ENCODE data around the gene AAK1. TPM values are rescaled to one million over a fixed set of nuclear protein-coding genes. Genes with fewer than 3 reads are reported as not detected.
A peak's percentile ranks its signal among the peaks of the same experiment; 100 is the strongest.
"Not testable (repeated sequence)": the region's sequence is repeated elsewhere in the genome, so short reads cannot be mapped to it uniquely, and the experiment has no call there.

AAK1 gene
- total RNA-seq, 4 donors from 2014 or later, result 28.0 to 35.5 (median 32.8) TPM

DNA sequence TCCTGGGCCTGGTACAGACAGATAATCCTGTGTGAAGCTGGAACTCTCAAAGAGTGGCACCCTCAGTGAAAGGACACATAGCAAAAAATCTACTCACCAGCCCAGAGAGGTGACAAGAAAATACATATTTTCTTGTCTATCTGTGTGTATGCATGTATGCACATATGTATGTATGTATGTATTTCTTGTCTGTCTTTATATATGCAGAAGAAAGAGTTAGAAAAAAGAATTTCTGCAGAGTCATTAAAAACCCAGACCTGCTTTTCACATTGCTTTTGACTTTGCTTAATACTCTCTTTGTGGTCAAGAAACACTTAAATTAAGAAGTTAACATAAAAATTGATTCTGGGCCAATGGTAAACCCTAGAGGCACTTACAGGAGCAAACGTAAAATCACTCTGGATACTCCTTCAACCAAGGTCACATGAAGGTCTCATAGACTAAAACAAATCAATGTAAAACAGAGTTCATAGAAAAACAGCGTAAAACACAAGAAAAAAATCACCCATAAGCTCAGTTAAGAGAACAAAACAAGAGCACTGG lies 16.5 kb upstream of the AAK1 start:
- H3K9me3 ChIP-seq, result no peaks in the 10 kb centered on the region
- H3K4me1 ChIP-seq, result peaks cover 0 to 5% (median 0%) of the 10 kb centered on the region in 3 donors
- H3K27me3 ChIP-seq, result no peaks in the 10 kb centered on the region
- TF ChIP-seq, protein P1, sequence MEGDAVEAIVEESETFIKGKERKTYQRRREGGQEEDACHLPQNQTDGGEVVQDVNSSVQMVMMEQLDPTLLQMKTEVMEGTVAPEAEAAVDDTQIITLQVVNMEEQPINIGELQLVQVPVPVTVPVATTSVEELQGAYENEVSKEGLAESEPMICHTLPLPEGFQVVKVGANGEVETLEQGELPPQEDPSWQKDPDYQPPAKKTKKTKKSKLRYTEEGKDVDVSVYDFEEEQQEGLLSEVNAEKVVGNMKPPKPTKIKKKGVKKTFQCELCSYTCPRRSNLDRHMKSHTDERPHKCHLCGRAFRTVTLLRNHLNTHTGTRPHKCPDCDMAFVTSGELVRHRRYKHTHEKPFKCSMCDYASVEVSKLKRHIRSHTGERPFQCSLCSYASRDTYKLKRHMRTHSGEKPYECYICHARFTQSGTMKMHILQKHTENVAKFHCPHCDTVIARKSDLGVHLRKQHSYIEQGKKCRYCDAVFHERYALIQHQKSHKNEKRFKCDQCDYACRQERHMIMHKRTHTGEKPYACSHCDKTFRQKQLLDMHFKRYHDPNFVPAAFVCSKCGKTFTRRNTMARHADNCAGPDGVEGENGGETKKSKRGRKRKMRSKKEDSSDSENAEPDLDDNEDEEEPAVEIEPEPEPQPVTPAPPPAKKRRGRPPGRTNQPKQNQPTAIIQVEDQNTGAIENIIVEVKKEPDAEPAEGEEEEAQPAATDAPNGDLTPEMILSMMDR (IDR thresholded peaks at IDR 0.05), result no peak
- TF ChIP-seq POLR2A (IDR thresholded peaks at IDR 0.05), result no peak
- intact Hi-C loops (cut with DNase I), result no loop called here
- H3K36me3 ChIP-seq, result no peaks in the 10 kb centered on the region
- no peak overlapping the region for H3K27ac ChIP-seq
- WGBS, 2 donors, result 50 to 58% methylated on average over 2 of the region's 2 CpGs
- no peak overlapping the region for H3K4me3 ChIP-seq
- no peak for DNase-seq

DNA sequence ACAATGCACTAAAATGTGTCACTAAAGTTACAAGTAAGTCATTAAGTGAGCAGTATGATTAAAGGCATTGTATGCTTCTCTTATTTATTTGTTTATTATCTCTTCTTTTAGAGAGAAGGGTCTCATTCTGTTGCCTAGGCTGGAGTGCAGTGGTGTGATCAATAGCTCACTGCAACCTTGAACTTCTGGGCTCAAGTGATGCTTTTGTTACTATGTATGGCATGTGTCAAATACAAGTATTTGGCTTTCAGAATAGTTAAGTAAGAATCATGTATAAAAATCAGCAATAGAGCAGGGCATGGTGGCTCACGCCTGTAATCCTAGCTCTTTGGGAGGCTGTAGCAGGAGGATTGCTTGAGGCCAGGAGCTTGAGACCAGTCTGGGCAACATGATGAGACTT lies 15.8 kb upstream of the AAK1 start:
- TF ChIP-seq, protein P1 (IDR thresholded peaks at IDR 0.05), result no peak
- no peak for TF ChIP-seq POLR2A (IDR thresholded peaks at IDR 0.05)
- H3K27me3 ChIP-seq, result no peaks in the 10 kb centered on the region
- DNase-seq, result no peak
- no peak overlapping the region for H3K27ac ChIP-seq
- intact Hi-C loops (cut with DNase I), result no loop called here
- H3K9me3 ChIP-seq, result no peaks in the 10 kb centered on the region
- no peaks in the 10 kb centered on the region for H3K36me3 ChIP-seq
- no peak overlapping the region for H3K4me3 ChIP-seq
- H3K4me1 ChIP-seq, result peaks cover 0 to 5% (median 0%) of the 10 kb centered on the region in 3 donors
- WGBS, 2 donors, result 93 to 100% methylated on average over 1 of the region's 1 CpG

DNA sequence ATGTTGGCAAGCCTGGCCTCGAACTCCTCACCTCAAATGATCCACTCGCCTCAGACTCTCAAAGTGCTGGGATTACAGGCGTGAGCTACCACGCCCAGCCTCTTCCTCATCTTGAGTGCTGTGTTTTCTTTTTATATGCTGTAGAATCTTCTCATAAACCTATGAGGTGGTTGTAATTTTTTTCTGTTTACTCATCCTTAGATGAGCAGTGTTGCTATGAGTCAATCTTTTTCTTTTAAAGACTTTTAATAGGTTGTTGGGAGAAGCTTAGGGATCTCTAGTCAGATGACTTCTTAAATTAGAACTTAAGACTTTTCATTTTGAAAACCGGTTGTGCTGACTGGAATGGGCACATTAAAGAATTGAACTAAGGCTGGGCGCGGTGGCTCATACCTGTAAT lies 8.7 kb upstream of the AAK1 start:
- WGBS, 2 donors, result 31 to 44% methylated on average over 7 of the region's 7 CpGs
- no peak overlapping the region for H3K4me3 ChIP-seq
- no peaks in the 10 kb centered on the region for H3K27me3 ChIP-seq
- peak overlapping the region; percentile 53 to 85 (median 76) for H3K27ac ChIP-seq
- H3K4me1 ChIP-seq, result peaks cover 0 to 26% (median 2%) of the 10 kb centered on the region in 3 donors
- intact Hi-C loops (cut with DNase I), result no loop called here
- H3K9me3 ChIP-seq, result no peaks in the 10 kb centered on the region
- no peaks in the 10 kb centered on the region for H3K36me3 ChIP-seq
- DNase-seq, result peak; percentile 1
- TF ChIP-seq POLR2A (IDR thresholded peaks at IDR 0.05), result no peak
- TF ChIP-seq, protein P1 (IDR thresholded peaks at IDR 0.05), result no peak

DNA sequence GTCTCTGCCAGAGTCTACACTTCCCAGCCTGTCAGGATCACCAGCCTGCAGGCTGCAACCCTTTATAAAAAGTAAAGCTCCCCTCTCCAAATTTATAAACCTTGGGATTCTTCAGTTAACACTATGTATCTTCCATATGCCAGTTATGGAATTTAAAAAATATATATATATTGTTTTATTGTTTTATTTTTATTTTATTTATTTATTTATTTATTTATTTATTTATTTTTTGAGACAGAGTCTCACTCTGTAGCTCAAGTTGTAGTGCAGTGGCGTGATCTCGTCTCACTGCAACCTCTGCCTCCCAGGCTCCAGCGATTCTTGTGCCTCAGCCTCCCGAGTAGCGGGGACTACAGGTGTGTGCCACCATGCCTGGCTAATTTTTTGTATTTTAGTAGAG lies 3.7 kb upstream of the AAK1 start:
- 97 to 100% methylated on average over 5 of the region's 5 CpGs for WGBS, 2 donors
- not testable (repeated sequence) for H3K36me3 ChIP-seq, H3K9me3 ChIP-seq, DNase-seq, H3K27ac ChIP-seq, H3K27me3 ChIP-seq, H3K4me3 ChIP-seq
- intact Hi-C loops (cut with DNase I), result loop anchor here (10.0 kb wide), 1 partner anchor 68 kb away; no protein-coding TSS in a partner anchor
- peaks cover 8 to 46% (median 12%) of the 10 kb centered on the region in 3 donors for H3K4me1 ChIP-seq

DNA sequence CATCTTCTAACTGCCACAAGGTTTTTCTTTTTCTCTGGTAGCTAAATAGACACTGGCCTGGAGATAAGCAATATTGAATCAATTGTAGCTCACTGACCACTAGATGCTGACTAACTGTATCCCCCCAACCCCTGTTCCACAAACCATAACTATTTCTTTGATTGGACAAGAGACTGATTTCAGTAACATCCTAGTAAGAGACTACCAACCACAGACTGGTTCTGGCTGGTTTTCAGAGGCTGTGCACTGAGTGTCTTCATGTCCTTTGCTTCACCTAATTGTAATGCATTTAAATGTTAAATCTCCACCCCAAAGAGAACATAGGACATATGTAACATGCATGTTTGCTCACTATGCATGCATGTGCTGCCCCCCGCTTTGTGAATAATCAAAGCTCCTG lies 3.2 kb upstream of the AAK1 start:
- Histone ChIP-seq H3K27me3 (no peaks in the 10 kb centered on the region), H3K9me3 (no peaks in the 10 kb centered on the region), H3K27ac (no peak overlapping the region), H3K36me3 (no peaks in the 10 kb centered on the region), H3K4me1 (peaks cover 10 to 51% (median 14%) of the 10 kb centered on the region in 3 donors), H3K4me3 (no peak overlapping the region)
- TF ChIP-seq, protein P1 (IDR thresholded peaks at IDR 0.05), result no peak
- no peak for TF ChIP-seq POLR2A (IDR thresholded peaks at IDR 0.05)
- WGBS, 2 donors, result 87 to 100% methylated on average over 1 of the region's 1 CpG
- intact Hi-C loops (cut with DNase I), result loop anchor here (10.0 kb wide), 1 partner anchor 68 kb away; no protein-coding TSS in a partner anchor
- DNase-seq, result no peak

Measured in esophagus squamous epithelium (tissue), 5 donors.